NCI-H226 (cell line): ENCODE data around the gene SLC35E3.
"Not testable (repeated sequence)": the region's sequence is repeated elsewhere in the genome, so short reads cannot be mapped to it uniquely, and the experiment has no call there.

Experiments used
- DNase-seq: peaks from one replicate; pipeline ENCODE4 v3.0.0-alpha.2; 2015

Gene SLC35E3

GRCh38 chr12:68796399-68796798 is 50.4 kb downstream of the SLC35E3 start:
- no peak for DNase-seq

GRCh38 chr12:68798882-68799234 is 52.9 kb downstream of the SLC35E3 start:
- peak; percentile 78 for DNase-seq

DNA sequence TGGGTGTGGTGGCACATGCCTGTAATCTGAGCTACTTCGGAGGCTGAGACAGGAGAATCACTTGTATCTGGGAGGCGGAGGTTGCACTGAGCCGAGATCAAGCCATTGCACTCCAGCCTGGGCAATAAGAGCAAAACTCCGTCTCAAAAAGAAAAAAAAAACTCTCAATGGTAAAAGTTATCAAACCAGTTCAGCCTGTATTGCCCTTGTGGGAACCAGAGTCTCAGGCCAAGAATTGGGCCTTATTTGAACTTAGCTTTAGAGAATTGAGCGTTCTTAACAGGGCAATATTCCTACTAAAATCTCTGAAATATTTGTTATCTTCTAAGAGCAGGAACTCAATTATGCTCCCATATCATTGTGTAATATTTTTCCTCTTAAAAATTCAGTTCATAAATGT is 54.3 kb downstream of the SLC35E3 start:
- DNase-seq = no peak

GRCh38 chr12:68801124-68801523 is 55.1 kb downstream of the SLC35E3 start:
- DNase-seq = not testable (repeated sequence)

DNA sequence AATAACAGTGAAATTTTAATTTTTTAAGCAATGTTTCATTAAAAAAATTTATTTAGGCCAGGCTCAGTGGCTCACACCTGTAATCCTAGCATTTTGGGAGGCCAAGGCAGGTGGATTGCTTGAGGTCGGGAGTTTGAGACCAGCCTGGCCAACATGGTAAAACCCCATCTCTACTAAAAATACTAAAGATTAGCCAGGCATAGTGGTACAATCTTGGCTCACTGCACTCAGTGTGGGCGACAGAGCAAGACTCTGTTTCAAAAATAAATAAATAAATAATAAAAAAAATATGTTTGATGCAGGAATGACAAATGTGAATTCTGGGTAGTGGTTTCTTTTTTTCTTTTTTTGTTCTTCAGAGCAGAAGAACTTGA is 56.4 kb downstream of the SLC35E3 start:
- not testable (repeated sequence) for DNase-seq

- DNase-seq = not testable (repeated sequence)
Measured at GRCh38 chr12:68802911-68803651, 57.1 kb downstream of the SLC35E3 start.

DNA sequence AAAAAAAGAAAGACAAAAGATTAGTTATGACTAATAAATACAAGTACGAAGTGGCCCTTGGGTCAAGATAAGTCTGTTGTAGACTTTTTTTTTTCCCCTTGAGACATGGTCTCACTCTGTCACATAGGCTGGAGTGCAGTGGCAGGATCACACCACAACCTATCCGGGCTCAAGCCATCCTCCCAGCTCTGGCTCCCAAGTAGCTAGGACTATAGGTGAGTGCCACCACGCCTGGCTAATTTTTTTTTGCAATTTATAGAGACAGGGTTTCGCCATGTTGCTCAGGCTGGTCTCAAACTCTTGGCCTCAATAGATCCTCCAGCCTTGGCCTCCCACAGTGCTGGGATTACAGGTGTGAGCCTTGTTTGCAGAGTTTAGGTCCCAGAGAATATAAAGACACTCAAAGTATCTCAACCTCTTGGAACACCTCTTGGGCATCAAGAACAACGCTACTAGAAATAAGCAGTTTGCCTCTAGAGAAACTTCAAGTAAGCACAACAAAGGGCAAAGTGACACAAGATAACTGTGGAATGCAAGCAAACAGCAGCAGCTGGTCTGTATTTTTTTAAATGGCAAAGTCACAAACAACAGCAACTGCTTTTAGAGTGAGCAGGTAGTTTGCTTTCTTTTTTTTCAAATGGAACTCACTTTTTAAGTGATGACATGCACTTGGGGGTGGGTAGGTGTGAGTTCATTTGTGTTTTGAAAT is 58.1 kb downstream of the SLC35E3 start:
- DNase-seq = no peak

DNA sequence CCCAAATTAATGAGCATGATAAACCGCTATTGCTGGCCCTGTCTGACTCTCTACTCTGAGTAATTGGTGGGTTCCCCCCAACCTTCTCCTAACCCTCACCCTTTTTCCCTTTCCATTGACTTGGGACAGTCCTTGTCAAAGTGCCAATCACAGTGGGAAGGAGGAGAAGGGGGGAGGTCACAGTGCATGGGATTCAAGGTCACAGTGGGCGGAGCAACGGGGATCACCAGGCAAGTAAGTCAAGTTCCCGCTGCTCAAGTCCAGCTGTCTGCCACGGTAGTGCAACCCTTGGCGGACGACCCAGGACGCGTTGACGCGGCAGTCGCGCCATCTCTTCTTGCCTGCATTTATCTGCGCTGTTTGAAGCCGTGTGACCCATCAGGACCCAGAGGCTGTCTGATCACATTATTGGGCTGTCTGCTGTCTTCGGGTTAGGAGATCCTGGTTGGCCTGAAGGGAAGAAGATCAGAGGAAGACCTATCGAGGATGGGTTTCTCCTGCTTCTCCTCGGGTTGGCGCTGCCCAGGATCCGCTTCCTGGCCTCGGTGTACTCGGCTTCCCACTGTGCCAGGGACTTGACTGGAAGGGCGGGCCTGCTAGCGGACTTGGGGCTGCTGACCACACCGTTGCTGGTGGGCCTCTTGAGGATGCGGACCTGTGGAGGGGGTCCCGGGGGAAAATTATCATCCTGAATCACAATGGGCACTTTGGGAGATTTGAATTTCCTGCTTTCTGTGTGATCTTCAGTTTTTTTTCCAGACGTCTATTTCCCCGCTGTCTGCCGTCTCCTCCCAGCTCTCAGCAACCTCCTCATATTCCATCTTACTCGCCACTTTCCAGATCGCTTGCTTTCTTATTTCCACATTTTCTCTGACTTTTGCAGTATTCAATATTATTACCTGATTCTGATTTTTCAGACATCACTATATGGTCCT is 58.9 kb downstream of the SLC35E3 start:
- DNase-seq = no peak

- no peak for DNase-seq
Measured at GRCh38 chr12:68805592-68806120, 59.7 kb downstream of the SLC35E3 start.

GRCh38 chr12:68806488-68807237 is 60.7 kb downstream of the SLC35E3 start:
- DNase-seq = no peak

- not testable (repeated sequence) for DNase-seq
Measured at GRCh38 chr12:68807274-68807575, 61.2 kb downstream of the SLC35E3 start.

DNA sequence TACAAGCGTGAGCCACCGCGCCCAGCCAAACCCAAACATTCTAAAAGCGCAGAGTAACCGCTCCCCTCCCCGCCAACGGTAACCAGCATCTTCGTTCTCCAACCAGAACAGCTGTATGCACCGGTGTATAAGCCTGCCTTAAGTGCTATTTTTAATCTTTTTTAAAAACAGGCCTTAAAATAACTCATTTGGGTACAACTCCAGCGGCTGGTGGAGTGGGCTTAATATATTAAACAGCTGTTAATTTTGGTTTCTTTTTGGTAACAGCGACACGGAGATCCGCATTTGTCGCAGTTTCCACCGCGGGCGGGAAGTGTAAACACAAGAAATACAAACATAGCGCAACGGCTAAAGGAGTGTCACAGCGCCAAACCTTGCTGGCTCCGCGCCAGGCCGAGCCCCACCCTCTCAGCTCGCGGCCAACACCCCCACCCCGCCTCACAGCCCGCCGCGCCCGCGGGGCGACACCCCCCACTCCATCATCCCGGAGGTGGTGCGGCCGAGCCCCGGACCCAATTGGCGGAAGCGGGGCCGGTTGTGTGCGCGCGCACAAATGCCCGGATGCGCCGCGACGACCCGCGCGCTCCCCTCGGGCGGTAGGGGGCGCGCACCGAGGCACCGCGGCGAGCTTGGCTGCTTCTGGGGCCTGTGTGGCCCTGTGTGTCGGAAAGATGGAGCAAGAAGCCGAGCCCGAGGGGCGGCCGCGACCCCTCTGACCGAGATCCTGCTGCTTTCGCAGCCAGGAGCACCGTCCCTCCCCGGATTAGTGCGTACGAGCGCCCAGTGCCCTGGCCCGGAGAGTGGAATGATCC is 61.8 kb downstream of the SLC35E3 start, which contains the start of gene MDM2:
TSS of gene MDM2 (plus strand) at position 602 of the 812 bp plus-strand sequence. CDS start 301 bp downstream, outside the sequence.
- peak; percentile 89 for DNase-seq

- peak; percentile 96 for DNase-seq
Measured at GRCh38 chr12:68808388-68809189, 62.6 kb downstream of the SLC35E3 start.

DNA sequence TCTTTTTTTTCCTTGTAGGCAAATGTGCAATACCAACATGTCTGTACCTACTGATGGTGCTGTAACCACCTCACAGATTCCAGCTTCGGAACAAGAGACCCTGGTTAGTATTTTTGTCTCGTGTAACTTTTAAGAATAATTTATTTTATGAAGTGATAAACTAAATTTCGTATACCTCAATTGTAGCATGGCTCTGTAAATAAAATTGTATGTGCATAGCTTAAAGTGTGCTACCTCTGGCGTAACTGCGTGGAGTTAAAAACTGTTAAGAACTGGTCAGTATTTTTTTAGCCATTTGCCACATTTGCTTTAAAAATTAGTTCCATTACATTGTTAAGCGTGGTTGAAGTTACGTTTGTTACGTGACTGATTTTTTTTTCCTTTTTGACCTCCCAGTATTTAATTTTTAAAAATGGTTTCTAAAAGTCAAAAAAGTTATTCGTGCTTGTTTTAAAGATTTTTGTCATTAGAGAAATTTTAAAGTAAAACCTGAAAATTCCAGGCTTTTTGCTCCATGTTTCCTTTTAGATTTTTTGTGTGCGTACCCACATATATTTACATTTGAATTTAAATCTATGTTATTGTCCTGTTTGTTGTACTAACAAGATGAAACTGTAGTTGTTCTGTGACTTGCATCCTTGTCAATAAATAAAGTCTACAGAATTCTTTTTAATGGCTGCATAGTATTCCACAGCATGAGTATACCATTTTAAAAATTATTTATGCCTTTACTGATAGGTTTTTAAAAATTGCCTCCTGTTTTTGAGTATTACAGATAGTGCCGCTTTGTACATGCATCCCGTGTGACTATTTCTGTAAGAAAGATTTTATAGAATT is 63.4 kb downstream of the SLC35E3 start:
- no peak for DNase-seq

- DNase-seq = not testable (repeated sequence)
Measured at GRCh38 chr12:68810027-68810389, 64.0 kb downstream of the SLC35E3 start.

- not testable (repeated sequence) for DNase-seq
Measured at GRCh38 chr12:68811573-68811972, 65.6 kb downstream of the SLC35E3 start.

DNA sequence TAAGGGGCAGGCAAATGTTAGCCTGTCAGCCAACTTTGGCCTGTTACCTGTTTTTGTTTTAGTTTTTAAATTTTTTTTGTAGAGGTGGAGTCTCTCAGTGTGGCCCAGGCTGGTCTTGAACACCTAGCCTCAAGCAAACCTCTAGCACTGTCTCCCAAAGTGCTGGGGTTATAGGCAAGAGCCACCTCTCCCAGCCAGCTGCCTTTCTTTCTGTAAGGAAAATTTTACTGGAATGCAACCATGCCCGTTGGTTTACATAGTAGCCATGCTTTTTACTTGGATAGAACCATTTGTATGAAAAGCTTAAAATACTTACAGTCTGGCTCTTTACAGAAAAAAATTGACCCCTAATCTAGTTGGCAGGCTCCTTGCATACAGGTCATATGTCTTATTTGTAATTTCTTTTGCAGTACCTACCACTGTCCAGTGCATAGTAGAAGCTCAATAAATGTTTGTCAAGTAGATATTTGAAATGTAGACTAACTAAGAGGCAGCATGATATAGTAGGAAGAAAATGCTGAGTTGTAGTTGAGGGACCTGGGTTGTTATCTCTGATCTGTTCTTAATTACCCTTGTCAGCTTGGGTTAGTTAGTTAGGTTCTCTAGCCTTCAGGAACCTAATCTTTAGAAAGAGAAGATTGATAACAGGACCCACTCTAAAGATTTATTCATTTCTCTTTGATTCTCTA is 66.7 kb downstream of the SLC35E3 start:
- DNase-seq = no peak

DNA sequence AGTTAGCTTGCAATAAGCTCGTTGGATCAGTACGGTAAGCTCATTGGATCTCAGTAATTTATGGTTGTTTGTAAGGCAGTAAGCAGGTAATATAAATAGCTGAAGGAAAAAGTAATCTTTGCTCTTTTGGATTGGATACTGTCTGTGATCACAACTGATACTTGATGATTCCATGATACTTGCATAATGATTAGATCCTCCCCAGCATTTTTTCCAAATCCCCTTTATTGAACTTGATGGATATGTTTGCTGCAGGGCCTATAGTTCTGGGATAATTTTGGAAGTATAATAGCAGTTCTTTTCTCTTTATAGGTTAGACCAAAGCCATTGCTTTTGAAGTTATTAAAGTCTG is 67.2 kb downstream of the SLC35E3 start:
- no peak for DNase-seq
